Mesenchymal stem cell (in vitro differentiated cells and primary cell): Measurements from ENCODE around the gene PIP4P1.

Experiments
- DNase-seq: peaks from one replicate; pipeline ENCODE4 v3.0.0-alpha.2; 2013
- H2AFZ ChIP-seq: one replicate; pipeline ENCODE4 v1.6.1; 2013; ENCODE audit warnings: low read depth, mild to moderate bottlenecking, control low read depth, inconsistent platforms, low read length, moderate library complexity
- H2AK5ac ChIP-seq: 2 replicates; pipeline ENCODE4 v1.6.1; 2013; ENCODE audit warnings: low read length, moderate library complexity, mild to moderate bottlenecking, inconsistent platforms; ENCODE audit not compliant: severe bottlenecking
- H2BK120ac ChIP-seq: one replicate; pipeline ENCODE4 v1.6.1; 2013; ENCODE audit warnings: low read depth, mild to moderate bottlenecking, inconsistent platforms, low read length, moderate library complexity
- H2BK12ac ChIP-seq, 2 experiments: one replicate each; pipeline ENCODE4 v1.6.1; 2013; ENCODE audit warnings: inconsistent platforms in 2 of 2, low read length in 2 of 2, mild to moderate bottlenecking in 2 of 2, moderate library complexity in 2 of 2, control low read depth in 1 of 2
- H2BK15ac ChIP-seq: one replicate; pipeline ENCODE4 v1.6.1; 2013; ENCODE audit warnings: mild to moderate bottlenecking, low read depth, inconsistent platforms; ENCODE audit not compliant: poor library complexity, severe bottlenecking
- H2BK5ac ChIP-seq: 2 replicates; pipeline ENCODE4 v1.6.1; 2013; ENCODE audit warnings: low read depth, mild to moderate bottlenecking, low read length, control low read depth, inconsistent platforms; ENCODE audit not compliant: poor library complexity, severe bottlenecking
- H3K14ac ChIP-seq, 2 experiments: one replicate each; pipeline ENCODE4 v1.6.1; 2013; ENCODE audit warnings: inconsistent platforms in 2 of 2, low read length in 2 of 2, control low read depth in 1 of 2, mild to moderate bottlenecking in 1 of 2, moderate library complexity in 1 of 2
- H3K18ac ChIP-seq, 2 experiments: one replicate each; pipeline ENCODE4 v1.6.1; 2013; ENCODE audit warnings: inconsistent platforms in 2 of 2, low read length in 2 of 2, control low read depth in 1 of 2, low read depth in 1 of 2, mild to moderate bottlenecking in 1 of 2
- H3K23ac ChIP-seq, 2 experiments: one replicate each; pipeline ENCODE4 v1.6.1; 2013; ENCODE audit warnings: inconsistent platforms in 2 of 2, low read length in 2 of 2, mild to moderate bottlenecking in 2 of 2, moderate library complexity in 2 of 2, control low read depth in 1 of 2
- H3K27ac ChIP-seq: 2 replicates; pipeline ENCODE4 v1.5.1; 2013; ENCODE audit warnings: mild to moderate bottlenecking, moderate library complexity, low read length, control low read depth, inconsistent platforms; ENCODE audit not compliant: poor library complexity, severe bottlenecking
- H3K27me3 ChIP-seq, 2 experiments: 2 replicates each; pipeline versions ENCODE4 v1.6.1 to v1.7.0; 2013; ENCODE audit warnings: low read length in 2 of 2, mild to moderate bottlenecking in 2 of 2, moderate library complexity in 2 of 2, control low read depth in 1 of 2, inconsistent platforms in 1 of 2; ENCODE audit not compliant: control insufficient read depth in 1 of 2, insufficient read depth in 1 of 2
- H3K36me3 ChIP-seq, 2 experiments: 2 replicates each; pipeline versions ENCODE4 v1.6.1 to v1.7.0; 2013; ENCODE audit warnings: low read length in 2 of 2, control low read depth in 1 of 2, inconsistent platforms in 1 of 2, low read depth in 1 of 2, mild to moderate bottlenecking in 1 of 2; ENCODE audit not compliant: insufficient read depth in 2 of 2, control insufficient read depth in 1 of 2
- H3K4ac ChIP-seq, 2 experiments: one replicate each; pipeline ENCODE4 v1.6.1; 2013; ENCODE audit warnings: inconsistent platforms in 2 of 2, low read length in 2 of 2, mild to moderate bottlenecking in 2 of 2, moderate library complexity in 2 of 2, control low read depth in 1 of 2, low read depth in 1 of 2
- H3K4me1 ChIP-seq: 2 replicates; pipeline ENCODE4 v1.6.1; 2013; ENCODE audit warnings: low read depth, low read length, control low read depth; ENCODE audit not compliant: control insufficient read depth, insufficient read depth
- H3K4me2 ChIP-seq: 2 replicates; pipeline ENCODE4 v1.6.1; 2013; ENCODE audit warnings: low read length, mild to moderate bottlenecking, inconsistent platforms; ENCODE audit not compliant: poor library complexity, severe bottlenecking
- H3K4me3 ChIP-seq, 2 experiments: 2 replicates each; pipeline versions ENCODE4 v1.5.1 to v1.7.0; 2013; ENCODE audit warnings: low read length in 2 of 2, mild to moderate bottlenecking in 2 of 2, control low read depth in 1 of 2, low read depth in 1 of 2; ENCODE audit not compliant: insufficient read depth in 1 of 2
- H3K79me1 ChIP-seq: replicated peaks from 2 replicates; pipeline ENCODE4 v1.6.1; 2013; ENCODE audit warnings: mild to moderate bottlenecking, control low read depth, low read length, inconsistent platforms; ENCODE audit not compliant: poor library complexity, severe bottlenecking
- H3K9ac ChIP-seq: 2 replicates; pipeline ENCODE4 v1.7.0; 2013; ENCODE audit warnings: mild to moderate bottlenecking, low read length, moderate library complexity
- H3K9me3 ChIP-seq: 2 replicates; pipeline ENCODE4 v1.7.0; 2013; ENCODE audit warnings: mild to moderate bottlenecking, low read length; ENCODE audit not compliant: control insufficient read depth
- H4K8ac ChIP-seq: one replicate; pipeline ENCODE4 v1.6.1; 2013; ENCODE audit warnings: inconsistent platforms, mild to moderate bottlenecking, low read length, moderate library complexity
- H4K91ac ChIP-seq: one replicate; pipeline ENCODE4 v1.6.1; 2013; ENCODE audit warnings: mild to moderate bottlenecking, low read length, inconsistent platforms
- WGBS: methylation state at CpG from one replicate; pipeline ENCODE4 v1.1.7; 2013; ENCODE audit warnings: mixed read lengths; 5-methylcytosine and 5-hydroxymethylcytosine counted together
- small RNA-seq: library from polyadenylated mRNA; stranded (forward); fragments of <200 nt; extraction: miRNeasy Mini kit (QIAGEN cat#:217004); gene quantifications from one replicate; pipeline ENCODE3, GENCODE V24; 2013; ENCODE audit warnings: low read depth

PIP4P1 gene

DNA sequence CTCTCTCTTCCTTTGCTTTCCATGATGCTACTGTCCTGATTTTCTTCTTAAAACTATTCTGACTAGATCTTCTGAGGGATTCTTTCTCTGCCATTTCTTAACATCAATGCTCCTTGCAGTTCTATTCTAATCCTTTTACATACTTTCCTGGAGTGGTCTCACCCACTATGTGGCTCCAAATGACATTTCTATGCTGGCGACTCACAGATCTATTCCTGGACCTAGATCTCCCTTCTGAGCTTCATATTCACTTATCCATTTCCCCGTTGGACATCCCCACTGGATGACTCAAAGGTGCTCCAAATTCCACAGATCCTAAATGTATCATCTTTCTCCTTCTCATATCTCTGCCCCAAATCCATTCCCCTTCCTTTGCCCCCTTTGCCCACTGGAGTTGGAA is 52.0 kb downstream of the PIP4P1 start:
- Histone ChIP-seq H2AFZ (no peak overlapping the region), H4K91ac (no peak overlapping the region), H3K4ac (no peak overlapping the region), H3K18ac (no peak overlapping the region), H3K4me3 (peak overlapping the region in 1 of 2 experiments; percentile 11), H3K23ac (no peak overlapping the region), H3K9me3 (no peaks in the 10 kb centered on the region), H2BK5ac (no peak overlapping the region), H2AK5ac (no peak overlapping the region), H3K79me1 (peaks cover 39% of the 10 kb centered on the region), H3K36me3 (peaks cover 30 to 42% of the 10 kb centered on the region in 2 experiments), H3K14ac (no peak overlapping the region), H2BK120ac (no peak overlapping the region), H3K27ac (no peak overlapping the region), H4K8ac (no peak overlapping the region), H3K4me2 (no peak overlapping the region), H2BK12ac (no peak overlapping the region), H3K27me3 (no peaks in the 10 kb centered on the region), H2BK15ac (no peak overlapping the region), H3K4me1 (no peaks in the 10 kb centered on the region), H3K9ac (peak overlapping the region; percentile 14)
- WGBS = 38% methylated on average over 2 of the region's 2 CpGs
- peak; percentile 51 for DNase-seq

Small RNA genes within 50 kb of the gene (small RNA-seq; reads per million reads assigned to genes)
- gene RNA5SP382 = 1.4 reads per million
